DND-41 (cell line): ENCODE measurements around the gene PCDHGB6.
"Not testable (repeated sequence)": the region's sequence is repeated elsewhere in the genome, so short reads cannot be mapped to it uniquely, and the experiment has no call there.

Experiments
- ATAC-seq: fragments of 200-7000 bp; cut with Tn5 transposase; 3 replicates; pipeline ENCODE4 v1.9.1; 2021; ENCODE audit warnings: low read depth; ENCODE audit not compliant: insufficient read depth
- DNase-seq: peaks from one replicate; pipeline ENCODE4 v3.0.0-alpha.2; 2020
- H2AFZ ChIP-seq: 2 replicates; pipeline ENCODE4 v1.6.0; 2012; ENCODE audit warnings: low read depth, low read length
- H3K27ac ChIP-seq: 2 replicates; pipeline ENCODE4 v1.5.1; 2012; ENCODE audit warnings: low read length, inconsistent platforms
- H3K27me3 ChIP-seq: fragments of 200-600 bp; sonication (generic); 2 replicates; pipeline ENCODE4 v1.6.0; 2012; ENCODE audit warnings: low read length, mild to moderate bottlenecking, inconsistent platforms; ENCODE audit not compliant: insufficient read depth, poor library complexity
- H3K36me3 ChIP-seq: 2 replicates; pipeline ENCODE4 v1.5.1; 2012; ENCODE audit warnings: low read length, inconsistent platforms; ENCODE audit not compliant: insufficient read depth
- H3K4me1 ChIP-seq: 2 replicates; pipeline ENCODE4 v1.5.1; 2012; ENCODE audit warnings: mild to moderate bottlenecking, low read length; ENCODE audit not compliant: insufficient read depth
- H3K4me2 ChIP-seq: 2 replicates; pipeline ENCODE4 v1.6.0; 2012; ENCODE audit warnings: mild to moderate bottlenecking, moderate library complexity, low read length, inconsistent platforms; ENCODE audit not compliant: insufficient read depth
- H3K4me3 ChIP-seq, 2 experiments: fragments of 200-600 bp in 1 of 2; shearing (Covaris generic) in 1 of 2; 2 replicates each; pipeline ENCODE4 v1.5.1; 2012 to 2016; ENCODE audit warnings: inconsistent platforms in 2 of 2, low read length in 2 of 2, mild to moderate bottlenecking in 2 of 2, low read depth in 1 of 2, moderate library complexity in 1 of 2
- H3K79me2 ChIP-seq: 2 replicates; pipeline ENCODE4 v1.6.0; 2012; ENCODE audit warnings: low read length, inconsistent platforms; ENCODE audit not compliant: insufficient read depth
- H3K9ac ChIP-seq: 2 replicates; pipeline ENCODE4 v1.6.0; 2012; ENCODE audit warnings: low read depth, mild to moderate bottlenecking, inconsistent platforms, low read length, moderate library complexity
- H3K9me3 ChIP-seq: 2 replicates; pipeline ENCODE4 v1.5.1; 2012; ENCODE audit warnings: low read length, moderate library complexity, mild to moderate bottlenecking, inconsistent platforms; ENCODE audit not compliant: insufficient read depth, severe bottlenecking
- H4K20me1 ChIP-seq: 2 replicates; pipeline ENCODE4 v1.6.0; 2012; ENCODE audit warnings: low read length; ENCODE audit not compliant: insufficient read depth
- CTCF ChIP-seq: IDR thresholded peaks from 2 replicates; pipeline ENCODE4 v1.5.1; 2012; ENCODE audit warnings: borderline replicate concordance, low read length, moderate library complexity, mild to moderate bottlenecking; ENCODE audit not compliant: poor library complexity, severe bottlenecking; ENCODE audit errors: extremely low read depth
- EZH2 ChIP-seq: IDR thresholded peaks from 3 replicates; pipeline ENCODE4 v1.6.1; 2012; ENCODE audit warnings: borderline replicate concordance, low read depth, mild to moderate bottlenecking, moderate library complexity, low read length, inconsistent platforms; ENCODE audit not compliant: severe bottlenecking

The PCDHGB6 gene

DNA sequence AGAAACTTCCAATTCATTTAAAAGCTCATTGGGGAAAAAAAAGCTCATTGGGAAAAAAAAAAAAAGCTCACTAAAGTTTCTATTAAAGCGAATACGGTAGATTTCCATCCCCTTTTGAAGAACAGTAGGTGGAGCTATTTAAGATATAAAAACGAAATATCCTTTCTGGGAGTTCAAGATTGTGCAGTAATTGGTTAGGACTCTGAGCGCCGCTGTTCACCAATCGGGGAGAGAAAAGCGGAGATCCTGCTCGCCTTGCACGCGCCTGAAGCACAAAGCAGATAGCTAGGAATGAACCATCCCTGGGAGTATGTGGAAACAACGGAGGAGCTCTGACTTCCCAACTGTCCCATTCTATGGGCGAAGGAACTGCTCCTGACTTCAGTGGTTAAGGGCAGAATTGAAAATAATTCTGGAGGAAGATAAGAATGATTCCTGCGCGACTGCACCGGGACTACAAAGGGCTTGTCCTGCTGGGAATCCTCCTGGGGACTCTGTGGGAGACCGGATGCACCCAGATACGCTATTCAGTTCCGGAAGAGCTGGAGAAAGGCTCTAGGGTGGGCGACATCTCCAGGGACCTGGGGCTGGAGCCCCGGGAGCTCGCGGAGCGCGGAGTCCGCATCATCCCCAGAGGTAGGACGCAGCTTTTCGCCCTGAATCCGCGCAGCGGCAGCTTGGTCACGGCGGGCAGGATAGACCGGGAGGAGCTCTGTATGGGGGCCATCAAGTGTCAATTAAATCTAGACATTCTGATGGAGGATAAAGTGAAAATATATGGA lies 22.7 kb downstream of the PCDHGB6 start, which contains the start of gene PCDHGA12:
Gene PCDHGA12 (plus strand): TSS at position 176 of the 782 bp plus-strand sequence. CDS start 253 bp downstream, at position 429.
- DNase-seq (no peak), ATAC-seq (no peak)
- no peak within 1 kb of the TSS for H3K4me3 ChIP-seq
- no peaks in the 10 kb centered on the region for H4K20me1 ChIP-seq
- H3K27me3 ChIP-seq: peaks cover 1% of the 10 kb centered on the region
- no peaks in the 10 kb centered on the region for H3K9me3 ChIP-seq
- no peaks in the 10 kb centered on the region for H3K36me3 ChIP-seq
- TF ChIP-seq CTCF: no peak
- TF ChIP-seq EZH2: no peak
- H3K27ac ChIP-seq: no peak within 1 kb of the TSS
- H2AFZ ChIP-seq: no peak within 1 kb of the TSS
- no peak within 1 kb of the TSS for H3K9ac ChIP-seq
- H3K4me2 ChIP-seq: no peak within 1 kb of the TSS
- no peaks in the 10 kb centered on the region for H3K79me2 ChIP-seq
- no peaks in the 10 kb centered on the region for H3K4me1 ChIP-seq

DNA sequence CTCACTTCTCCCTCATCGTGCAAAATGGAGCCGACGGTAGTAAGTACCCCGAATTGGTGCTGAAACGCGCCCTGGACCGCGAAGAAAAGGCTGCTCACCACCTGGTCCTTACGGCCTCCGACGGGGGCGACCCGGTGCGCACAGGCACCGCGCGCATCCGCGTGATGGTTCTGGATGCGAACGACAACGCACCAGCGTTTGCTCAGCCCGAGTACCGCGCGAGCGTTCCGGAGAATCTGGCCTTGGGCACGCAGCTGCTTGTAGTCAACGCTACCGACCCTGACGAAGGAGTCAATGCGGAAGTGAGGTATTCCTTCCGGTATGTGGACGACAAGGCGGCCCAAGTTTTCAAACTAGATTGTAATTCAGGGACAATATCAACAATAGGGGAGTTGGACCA lies 23.5 kb downstream of the PCDHGB6 start:
- no peaks in the 10 kb centered on the region for H4K20me1 ChIP-seq
- TF ChIP-seq CTCF (no peak), EZH2 (no peak)
- H3K4me2 ChIP-seq: no peak overlapping the region
- H3K36me3 ChIP-seq: no peaks in the 10 kb centered on the region
- H3K9ac ChIP-seq: no peak overlapping the region
- no peaks in the 10 kb centered on the region for H3K4me1 ChIP-seq
- H3K9me3 ChIP-seq: no peaks in the 10 kb centered on the region
- DNase-seq (no peak), ATAC-seq (no peak)
- H2AFZ ChIP-seq: no peak overlapping the region
- H3K27me3 ChIP-seq: peaks cover 3% of the 10 kb centered on the region
- H3K27ac ChIP-seq: no peak overlapping the region
- H3K79me2 ChIP-seq: no peaks in the 10 kb centered on the region
- no peak overlapping the region for H3K4me3 ChIP-seq

GRCh38 chr5:141432308-141432707 lies 24.5 kb downstream of the PCDHGB6 start:
- not testable (repeated sequence) for H3K4me2 ChIP-seq, H3K79me2 ChIP-seq, H3K4me3 ChIP-seq, DNase-seq, H3K36me3 ChIP-seq, H3K4me1 ChIP-seq, H4K20me1 ChIP-seq, H2AFZ ChIP-seq, H3K9ac ChIP-seq, H3K27ac ChIP-seq, ATAC-seq, H3K9me3 ChIP-seq, H3K27me3 ChIP-seq

GRCh38 chr5:141432726-141433125 lies 24.9 kb downstream of the PCDHGB6 start:
- not testable (repeated sequence) for H3K4me1 ChIP-seq, H2AFZ ChIP-seq, H3K9ac ChIP-seq, H3K27ac ChIP-seq, H3K9me3 ChIP-seq, H3K27me3 ChIP-seq, H3K79me2 ChIP-seq, H3K36me3 ChIP-seq, H3K4me3 ChIP-seq, DNase-seq, H4K20me1 ChIP-seq, H3K4me2 ChIP-seq, ATAC-seq
